ENCODE measurements around the gene TCF7L2. TPM values are rescaled to one million over a fixed set of nuclear protein-coding genes. Genes with fewer than 3 reads are reported as not detected.

TCF7L2 gene
- total and polyA plus RNA-seq, 9 of the 15 experiments (the other 6 are each of a cell fraction or from before 2014, with no cell fraction given) = 0.32 to 2.8 (median 0.92) TPM

GRCh38 chr10:113063043-113063967 lies 113.3 kb downstream of the TCF7L2 start (continued):
- TF ChIP-seq ZHX1 (conservative IDR thresholded peaks at IDR 0.05; ENCODE audit: low read length) = no peak
- TF ChIP-seq CXXC5 (CRISPR knock-in tag; IDR thresholded peaks at IDR 0.05) = no peak; the same call in 1 of the 2 replicates
- no peak for TF ChIP-seq ZNF644 (tag; IDR thresholded peaks at IDR 0.05; ENCODE audit: low read depth)
- no peak for TF ChIP-seq PCBP2 (IDR thresholded peaks at IDR 0.05; ENCODE audit: low read depth, low read length, poor library complexity, severe bottlenecking)
- TF ChIP-seq KDM4B (IDR thresholded peaks at IDR 0.05; ENCODE audit: borderline replicate concordance in 2 of 2, low read depth in 1 of 2) = no peak
- TF ChIP-seq STAT5A (IDR thresholded peaks at IDR 0.05; ENCODE audit: borderline replicate concordance, low read length) = peak; percentile 42; the same call in 1 of the 2 replicates
- no peak; the same call in none of the 2 replicates for TF ChIP-seq LEF1 (IDR thresholded peaks at IDR 0.05)
- no peak for TF ChIP-seq TFAP4 (CRISPR knock-in tag; IDR thresholded peaks at IDR 0.05; ENCODE audit: borderline replicate concordance)
- TF ChIP-seq POLR3A (IDR thresholded peaks at IDR 0.05; ENCODE audit: borderline replicate concordance, extremely low read depth, insufficient read depth, insufficient read length) = no peak
- no peak for TF ChIP-seq CBX5 (IDR thresholded peaks at IDR 0.05; ENCODE audit: borderline replicate concordance, low read depth)
- peak; percentile 84 for TF ChIP-seq ZNF263 (CRISPR knock-in tag; IDR thresholded peaks at IDR 0.05; ENCODE audit: borderline replicate concordance)
- TF ChIP-seq ZBTB1 (CRISPR knock-in tag; IDR thresholded peaks at IDR 0.05; ENCODE audit: borderline replicate concordance, low read depth) = no peak
- peak; percentile 38 to 64; a peak in 2 of 4 replicates for TF ChIP-seq TRIM24 (IDR thresholded peaks at IDR 0.05)
- TF ChIP-seq FOXJ3 (CRISPR knock-in tag; IDR thresholded peaks at IDR 0.05) = no peak
- TF ChIP-seq CEBPB (tag; IDR thresholded peaks at IDR 0.05) = 0 out of 2 replicates have a peak, but pooled peaks have one; percentile 12
- no peak for TF ChIP-seq PRPF4 (IDR thresholded peaks at IDR 0.05; ENCODE audit: insufficient read depth, low read depth, low read length, poor library complexity, severe bottlenecking)
- no peak for TF ChIP-seq TSHZ1 (CRISPR knock-in tag; IDR thresholded peaks at IDR 0.05)
